OCI-LY7 (cell line): ENCODE data around the gene C11orf42. TPM values are rescaled to one million over a fixed set of nuclear protein-coding genes. Genes with fewer than 3 reads are reported as not detected.

Experiments
- BruUV-seq: library from RNA; stranded (reverse); fragments of 400-500 nt; replicated peaks from 2 replicates; lab custom pipeline; 2021; lab: Mats Ljungman, UMichigan
- CTCF ChIA-PET: fragments of 300-600 bp; sonication (Branson Sonifier 250); formaldehyde crosslinking; loops from one replicate; lab custom pipeline; 2022; ENCODE audit warnings: antibody characterized with exemption; ENCODE audit not compliant: unreplicated experiment; lab: Charles Lee
- POLR2A ChIA-PET: fragments of 300-600 bp; sonication (Branson Sonifier 250); formaldehyde crosslinking; loops from one replicate; lab custom pipeline; 2022; ENCODE audit warnings: antibody characterized with exemption; lab: Charles Lee
- DNase-seq: peaks from one replicate; pipeline ENCODE4 v3.0.0-alpha.2; 2015; ENCODE audit warnings: low spot score
- H2AFZ ChIP-seq: fragments of 200-600 bp; sonication (generic), shearing (Covaris generic); 2 replicates; pipeline ENCODE4 v1.6.1; 2014; ENCODE audit warnings: mild to moderate bottlenecking, antibody characterized with exemption, low read length, moderate library complexity
- H3K27ac ChIP-seq: fragments of 200-600 bp; sonication (generic); 2 replicates; pipeline ENCODE4 v1.5.1; 2014; ENCODE audit warnings: mixed run types, low read depth, mild to moderate bottlenecking, moderate library complexity, low read length, inconsistent platforms; ENCODE audit not compliant: poor library complexity, severe bottlenecking
- H3K36me3 ChIP-seq: fragments of 200-600 bp; sonication (generic); 2 replicates; pipeline ENCODE4 v1.6.1; 2014; ENCODE audit warnings: mild to moderate bottlenecking, antibody characterized with exemption, low read length, moderate library complexity, mixed read lengths; ENCODE audit not compliant: insufficient read depth
- H3K4me1 ChIP-seq: fragments of 200-600 bp; sonication (generic); 2 replicates; pipeline ENCODE4 v1.5.1; 2014; ENCODE audit warnings: mild to moderate bottlenecking, low read length; ENCODE audit not compliant: insufficient read depth, poor library complexity, severe bottlenecking
- H3K4me2 ChIP-seq: fragments of 200-600 bp; sonication (generic); 2 replicates; pipeline ENCODE4 v1.6.1; 2014; ENCODE audit warnings: mild to moderate bottlenecking, low read length
- H3K4me3 ChIP-seq: fragments of 200-600 bp; sonication (generic); 2 replicates; pipeline ENCODE4 v1.5.1; 2014; ENCODE audit warnings: mild to moderate bottlenecking, low read depth, low read length; ENCODE audit not compliant: poor library complexity, severe bottlenecking
- H3K79me2 ChIP-seq: fragments of 200-600 bp; sonication (generic); 2 replicates; pipeline ENCODE4 v1.6.1; 2016; ENCODE audit warnings: low read depth, mild to moderate bottlenecking, low read length, moderate library complexity, mixed read lengths; ENCODE audit not compliant: insufficient read depth
- H3K9me2 ChIP-seq: fragments of 200-600 bp; sonication (generic); 2 replicates; pipeline ENCODE4 v1.6.1; 2016; ENCODE audit warnings: mild to moderate bottlenecking, low read length, mixed read lengths; ENCODE audit not compliant: insufficient read depth
- H3K9me3 ChIP-seq: fragments of 200-600 bp; sonication (generic); 2 replicates; pipeline ENCODE4 v1.6.1; 2014; ENCODE audit warnings: mild to moderate bottlenecking, mixed run types, low read length, mixed read lengths
- H4K20me1 ChIP-seq: fragments of 200-600 bp; sonication (generic); 2 replicates; pipeline ENCODE4 v1.6.1; 2014; ENCODE audit warnings: mild to moderate bottlenecking, antibody characterized with exemption, low read length, moderate library complexity, mixed read lengths; ENCODE audit not compliant: insufficient read depth
- EZH2phosphoT487 ChIP-seq: fragments of 200-600 bp; sonication (generic); IDR thresholded peaks from 2 replicates; pipeline ENCODE4 v1.6.1; 2018; ENCODE audit warnings: low read depth, borderline replicate concordance, mild to moderate bottlenecking, mixed run types, antibody characterized with exemption, low read length, moderate library complexity, mixed read lengths
- intact Hi-C: fragments of 100-400 bp; cut with micrococcal nuclease; formaldehyde crosslinking; loops from one replicate; pipeline ENCODE4 v1.10.0; 2022; ENCODE audit not compliant: unreplicated experiment
- total RNA-seq, 2 experiments: library from RNA; depleted of rRNA in 1 of 2; stranded (reverse); fragments of >200 nt in 1 of 2; shearing (Covaris generic) in 1 of 2; gene quantifications; 2 replicates each; pipeline ENCODE4 v1.2.3, GENCODE V29; 2014 to 2022
- TF ChIP-seq, protein P1 (sequence below): fragments of 200-600 bp; sonication (generic); conservative IDR thresholded peaks from 2 replicates; pipeline ENCODE4 v1.5.1; 2014; ENCODE audit warnings: mild to moderate bottlenecking, antibody characterized with exemption, low read length, moderate library complexity, mixed read lengths

The C11orf42 gene
- total RNA-seq, 2 experiments from 2014 or later: not detected

DNA sequence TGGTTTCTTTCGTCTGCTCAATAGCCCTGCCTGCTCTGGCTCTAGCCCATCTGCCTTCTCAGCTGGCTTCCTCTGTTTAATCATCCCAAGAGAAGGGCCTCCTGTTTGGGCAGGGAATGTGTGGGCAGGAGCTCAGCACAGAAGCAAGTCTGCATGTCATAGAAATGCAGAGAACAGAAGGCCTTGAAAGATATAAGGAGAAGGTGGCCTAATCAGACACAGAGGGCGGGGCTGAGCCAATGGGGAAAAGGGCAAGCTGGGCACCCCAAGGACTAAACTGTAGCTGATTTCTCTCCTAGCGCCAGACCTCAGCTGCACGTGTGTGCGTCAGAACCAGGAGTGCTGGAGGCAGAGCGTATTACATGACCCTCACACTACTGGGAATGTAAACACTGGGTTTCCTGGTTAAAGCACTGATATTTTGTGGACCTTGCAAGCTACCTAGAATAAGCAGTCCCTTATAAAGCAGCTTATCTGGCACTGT, 46.7 kb downstream of the C11orf42 start:
- ChIA-PET POLR2A (interaction anchor here (0.6 to 1.1 kb wide), 4 partner anchors 8 to 56 kb away, joined by 3 to 4 read pairs (median 3); no protein-coding TSS in a partner anchor), CTCF (interaction anchor here (1.2 kb wide), 1 partner anchor 111 kb away, joined by 4 read pairs; no protein-coding TSS in a partner anchor)
- no peaks in the 10 kb centered on the region for H3K9me3 ChIP-seq
- H4K20me1 ChIP-seq: no peaks in the 10 kb centered on the region
- H2AFZ ChIP-seq: no peak overlapping the region
- no peaks in the 10 kb centered on the region for H3K79me2 ChIP-seq
- H3K4me2 ChIP-seq: no peak overlapping the region
- DNase-seq: no peak
- H3K4me1 ChIP-seq: no peaks in the 10 kb centered on the region
- H3K36me3 ChIP-seq: no peaks in the 10 kb centered on the region
- H3K9me2 ChIP-seq: no peaks in the 10 kb centered on the region
- BruUV-seq: no TSS peak
- H3K4me3 ChIP-seq: no peak overlapping the region
- no peak overlapping the region for H3K27ac ChIP-seq
- TF ChIP-seq EZH2phosphoT487: no peak
- TF ChIP-seq, protein P1, sequence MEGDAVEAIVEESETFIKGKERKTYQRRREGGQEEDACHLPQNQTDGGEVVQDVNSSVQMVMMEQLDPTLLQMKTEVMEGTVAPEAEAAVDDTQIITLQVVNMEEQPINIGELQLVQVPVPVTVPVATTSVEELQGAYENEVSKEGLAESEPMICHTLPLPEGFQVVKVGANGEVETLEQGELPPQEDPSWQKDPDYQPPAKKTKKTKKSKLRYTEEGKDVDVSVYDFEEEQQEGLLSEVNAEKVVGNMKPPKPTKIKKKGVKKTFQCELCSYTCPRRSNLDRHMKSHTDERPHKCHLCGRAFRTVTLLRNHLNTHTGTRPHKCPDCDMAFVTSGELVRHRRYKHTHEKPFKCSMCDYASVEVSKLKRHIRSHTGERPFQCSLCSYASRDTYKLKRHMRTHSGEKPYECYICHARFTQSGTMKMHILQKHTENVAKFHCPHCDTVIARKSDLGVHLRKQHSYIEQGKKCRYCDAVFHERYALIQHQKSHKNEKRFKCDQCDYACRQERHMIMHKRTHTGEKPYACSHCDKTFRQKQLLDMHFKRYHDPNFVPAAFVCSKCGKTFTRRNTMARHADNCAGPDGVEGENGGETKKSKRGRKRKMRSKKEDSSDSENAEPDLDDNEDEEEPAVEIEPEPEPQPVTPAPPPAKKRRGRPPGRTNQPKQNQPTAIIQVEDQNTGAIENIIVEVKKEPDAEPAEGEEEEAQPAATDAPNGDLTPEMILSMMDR: no peak
- intact Hi-C loops: loop anchor here (1.0 kb wide), 1 partner anchor 101 kb away; no protein-coding TSS in a partner anchor

DNA sequence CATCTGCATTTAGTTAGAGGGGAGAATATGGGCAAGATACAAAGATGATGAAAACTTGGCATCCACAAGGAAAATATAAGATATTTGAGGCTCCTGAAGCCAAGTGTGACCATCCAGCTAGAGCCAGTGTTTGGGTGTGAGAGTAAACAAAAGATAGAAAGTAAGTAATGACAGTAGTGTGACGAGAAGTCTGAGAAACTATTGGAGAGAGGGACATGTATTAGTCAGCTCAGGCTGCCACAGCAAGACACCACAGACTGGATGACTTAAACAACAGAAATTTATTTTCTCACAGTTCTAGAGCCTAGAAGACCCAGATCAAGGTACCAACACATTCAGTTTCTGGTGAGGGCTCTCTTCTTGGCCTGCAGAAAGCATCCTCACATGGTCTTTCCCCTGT, 47.8 kb downstream of the C11orf42 start:
- Histone ChIP-seq H3K9me3 (no peaks in the 10 kb centered on the region), H4K20me1 (no peaks in the 10 kb centered on the region), H3K79me2 (no peaks in the 10 kb centered on the region), H3K27ac (no peak overlapping the region), H3K9me2 (no peaks in the 10 kb centered on the region), H3K36me3 (no peaks in the 10 kb centered on the region), H2AFZ (no peak overlapping the region), H3K4me3 (no peak overlapping the region), H3K4me1 (no peaks in the 10 kb centered on the region), H3K4me2 (no peak overlapping the region)
- no peak for TF ChIP-seq EZH2phosphoT487
- TF ChIP-seq, protein P1: no peak
- DNase-seq: no peak
- POLR2A ChIA-PET: interaction anchor here (1.1 to 1.2 kb wide), 2 partner anchors 11 to 18 kb away, joined by 3 to 4 read pairs; no protein-coding TSS in a partner anchor
- BruUV-seq: no TSS peak
- intact Hi-C loops: no loop called here
- CTCF ChIA-PET: interaction anchor here (0.6 kb wide), 1 partner anchor 218 kb away, joined by 3 read pairs; no protein-coding TSS in a partner anchor

DNA sequence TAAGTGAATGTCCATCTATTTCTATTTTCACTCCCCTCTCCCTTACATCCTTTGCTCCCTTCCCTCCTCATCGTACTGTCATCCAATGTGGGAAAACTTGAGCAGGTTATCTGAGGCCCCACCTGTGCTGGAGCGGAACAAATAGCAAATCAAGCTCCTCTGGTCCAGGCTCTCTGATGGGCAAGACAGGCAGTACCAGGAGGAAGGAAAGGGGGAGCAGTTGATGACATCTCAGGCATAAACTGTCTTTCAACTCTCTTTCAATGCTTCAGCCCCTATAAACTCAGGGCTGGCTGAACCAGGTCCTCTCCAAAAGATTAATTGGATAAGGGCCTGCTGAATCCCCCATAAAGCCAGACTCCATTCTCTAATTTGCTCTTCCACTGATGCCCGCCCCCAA, 52.8 kb downstream of the C11orf42 start:
- POLR2A ChIA-PET: no interaction called here
- no peaks in the 10 kb centered on the region for H3K79me2 ChIP-seq
- H4K20me1 ChIP-seq: no peaks in the 10 kb centered on the region
- no peak for TF ChIP-seq EZH2phosphoT487
- TF ChIP-seq, protein P1: no peak
- no peak for DNase-seq
- H3K9me3 ChIP-seq: no peaks in the 10 kb centered on the region
- H3K4me2 ChIP-seq: no peak overlapping the region
- no peaks in the 10 kb centered on the region for H3K36me3 ChIP-seq
- BruUV-seq: no TSS peak
- no peak overlapping the region for H3K4me3 ChIP-seq
- no peak overlapping the region for H2AFZ ChIP-seq
- no peaks in the 10 kb centered on the region for H3K4me1 ChIP-seq
- no peak overlapping the region for H3K27ac ChIP-seq
- intact Hi-C loops: no loop called here
- CTCF ChIA-PET: no interaction called here
- no peaks in the 10 kb centered on the region for H3K9me2 ChIP-seq
